NB4 (cell line): Measurements from ENCODE around the gene NUDCD3.

Experiments used
- CTCF ChIP-seq: IDR thresholded peaks from one replicate; pipeline ENCODE4 v1.5.1; 2012; ENCODE audit warnings: low read depth, low read length
- MYC ChIP-seq: IDR thresholded peaks from 2 replicates; pipeline ENCODE4 v1.6.1; 2011; ENCODE audit warnings: low read depth, low read length
- POLR2A ChIP-seq: IDR thresholded peaks from 2 replicates; pipeline ENCODE4 v1.6.1; 2011; ENCODE audit warnings: mild to moderate bottlenecking; ENCODE audit not compliant: insufficient read length; ENCODE audit errors: extremely low read depth

GRCh38 chr7:44391171-44391570 is 99.3 kb downstream of the NUDCD3 start:
- no peak for TF ChIP-seq CTCF
- TF ChIP-seq MYC: no peak
- no peak for TF ChIP-seq POLR2A
